K562 (cell line): ENCODE data around the gene PSORS1C1. TPM values are rescaled to one million over a fixed set of nuclear protein-coding genes. Genes with fewer than 3 reads are reported as not detected.
A peak's percentile ranks its signal among the peaks of the same experiment; 100 is the strongest.

ENCODE experiments used
- ATAC-seq: fragments of 200-7000 bp; cut with Tn5 transposase; 3 replicates; pipeline ENCODE4 v1.9.1; 2020; ENCODE audit warnings: moderate library complexity
- BruUV-seq: library from RNA; stranded (reverse); fragments of 400-500 nt; replicated peaks from 2 replicates; lab custom pipeline; 2021; lab: Mats Ljungman, UMichigan
- CTCF ChIA-PET: fragments of 300-600 bp; formaldehyde crosslinking; extraction: SDS; loops from one replicate; lab custom pipeline; 2021; ENCODE audit warnings: low intra/inter-chr PET ratio; lab: Yijun Ruan, JAX
- POLR2A ChIA-PET: fragments of 300-600, 350-650 bp; sonication (Branson Sonifier 250); formaldehyde crosslinking; extraction: SDS; loops from one replicate; lab custom pipeline; 2021; ENCODE audit warnings: antibody characterized with exemption, inconsistent platforms; lab: Yijun Ruan, JAX
- DNase-seq, 4 experiments: peaks; one replicate each; pipeline versions ENCODE4 v3.0.0 to v3.0.0-alpha.2; 2011 to 2018; ENCODE audit warnings: low spot score in 3 of 4, mixed read lengths in 3 of 4; ENCODE audit errors: extremely low read depth in 1 of 4
- FAIRE-seq: peaks from 2 replicates; lab custom pipeline; 2011; peaks lifted over from hg19 to GRCh38; lab: Jason Lieb, UNC
- H2AFZ ChIP-seq: 2 replicates; pipeline ENCODE4 v1.6.0; 2011; ENCODE audit warnings: low read depth, low read length, control low read depth, inconsistent platforms
- H3K27ac ChIP-seq: fragments of 200-600 bp; 3 replicates; pipeline ENCODE4 v1.8.0; 2011; ENCODE audit warnings: low read depth, mild to moderate bottlenecking, control low read depth, inconsistent platforms, low read length, moderate library complexity, mixed read lengths; ENCODE audit errors: extremely low read depth
- H3K27me3 ChIP-seq, 2 experiments: fragments of 300-600 bp in 1 of 2; 2 replicates in 1 of 2; 3 replicates in 1 of 2; pipeline versions ENCODE4 v1.6.0 to v1.8.0; 2011; ENCODE audit warnings: inconsistent platforms in 2 of 2, low read length in 2 of 2, mild to moderate bottlenecking in 1 of 2, mixed read lengths in 1 of 2, moderate library complexity in 1 of 2; ENCODE audit not compliant: control insufficient read depth in 2 of 2, insufficient read depth in 2 of 2
- H3K36me3 ChIP-seq: fragments of 300-600 bp; 3 replicates; pipeline ENCODE4 v1.8.0; 2011; ENCODE audit warnings: mild to moderate bottlenecking, low read length, inconsistent platforms; ENCODE audit not compliant: control insufficient read depth, insufficient read depth
- H3K4me1 ChIP-seq, 2 experiments: fragments of 200-600 bp in 1 of 2; replicated peaks in 1 of 2; 2 replicates in 1 of 2; 3 replicates in 1 of 2; pipeline versions ENCODE4 v1.5.1 to v1.8.0; 2011; ENCODE audit warnings: inconsistent platforms in 2 of 2, low read length in 2 of 2, mild to moderate bottlenecking in 1 of 2, mixed read lengths in 1 of 2, moderate library complexity in 1 of 2; ENCODE audit not compliant: control insufficient read depth in 2 of 2, insufficient read depth in 2 of 2
- H3K4me2 ChIP-seq: 2 replicates; pipeline ENCODE4 v1.6.1; 2011; ENCODE audit warnings: low read length, control low read depth, inconsistent platforms, mixed read lengths; ENCODE audit not compliant: insufficient read depth
- H3K4me3 ChIP-seq: fragments of 200-600 bp; sonication (generic), shearing (Covaris generic); 2 replicates; pipeline ENCODE4 v1.5.1; 2016; ENCODE audit warnings: control low read depth, inconsistent platforms
- H3K79me2 ChIP-seq: fragments of 200-600 bp; 3 replicates; pipeline ENCODE4 v1.8.0; 2011; ENCODE audit warnings: low read length, inconsistent platforms; ENCODE audit not compliant: control insufficient read depth, insufficient read depth
- H3K9ac ChIP-seq, 2 experiments: 2 replicates each; pipeline versions ENCODE4 v1.6.0 to v1.6.1; 2011; ENCODE audit warnings: low read depth in 2 of 2, low read length in 2 of 2, control low read depth in 1 of 2, inconsistent platforms in 1 of 2, mild to moderate bottlenecking in 1 of 2, mixed read lengths in 1 of 2; ENCODE audit not compliant: insufficient read depth in 1 of 2
- H3K9me1 ChIP-seq: one replicate; pipeline ENCODE4 v1.6.0; 2011; ENCODE audit warnings: inconsistent platforms, mild to moderate bottlenecking, low read length, moderate library complexity; ENCODE audit not compliant: control insufficient read depth, insufficient read depth
- H3K9me3 ChIP-seq: replicated peaks from 2 replicates; pipeline ENCODE4 v1.5.1; 2011; ENCODE audit warnings: low read depth, low read length, inconsistent platforms; ENCODE audit not compliant: control insufficient read depth, insufficient read depth
- H4K20me1 ChIP-seq: replicated peaks from 2 replicates; pipeline ENCODE4 v1.6.1; 2011; ENCODE audit warnings: low read length, inconsistent platforms, mixed read lengths; ENCODE audit not compliant: control insufficient read depth, insufficient read depth
- ELF4 ChIP-seq: fragments of 450-650 bp; formaldehyde crosslinking; IDR thresholded peaks from 2 replicates; pipeline ENCODE4 v1.4.0; 2022; ENCODE audit warnings: missing genetic modification characterization
- ETV5 ChIP-seq: sonication (generic); formaldehyde crosslinking; IDR thresholded peaks from 2 replicates; pipeline ENCODE4 v1.4.0; 2020; ENCODE audit warnings: low read depth, mild to moderate bottlenecking, missing genetic modification reagents
- HDAC3 ChIP-seq: fragments of 450-650 bp; IDR thresholded peaks from 2 replicates; pipeline ENCODE4 v1.6.1; 2018; ENCODE audit warnings: borderline replicate concordance, mild to moderate bottlenecking, moderate library complexity; ENCODE audit not compliant: partially characterized antibody
- HMG20A ChIP-seq: fragments of 450-650 bp; formaldehyde crosslinking; conservative IDR thresholded peaks from 2 replicates; pipeline ENCODE4 v1.4.0; 2020; ENCODE audit warnings: mild to moderate bottlenecking, mixed read lengths
- HNRNPLL ChIP-seq: fragments of 200-400 bp; formaldehyde crosslinking; IDR thresholded peaks from 2 replicates; pipeline ENCODE4 v1.6.1; 2017; ENCODE audit warnings: low read length, low read depth, mild to moderate bottlenecking; ENCODE audit not compliant: poor library complexity, severe bottlenecking
- MNT ChIP-seq, 2 experiments: fragments of 450-650 bp; conservative IDR thresholded peaks; 2 replicates each; pipeline ENCODE4 v1.6.1; 2017; ENCODE audit warnings: mild to moderate bottlenecking in 2 of 2, moderate library complexity in 2 of 2
- NFXL1 ChIP-seq: fragments of 450-650 bp; formaldehyde crosslinking; IDR thresholded peaks from 2 replicates; pipeline ENCODE4 v1.4.0; 2021; ENCODE audit warnings: mild to moderate bottlenecking
- POLR2A ChIP-seq: fragments of 450-650 bp; conservative IDR thresholded peaks from 2 replicates; pipeline ENCODE4 v1.6.1; 2016
- POLR2B ChIP-seq: fragments of 450-650 bp; IDR thresholded peaks from 2 replicates; pipeline ENCODE4 v1.6.1; 2018; ENCODE audit warnings: low read depth; ENCODE audit not compliant: partially characterized antibody
- POLR2G ChIP-seq: fragments of 200-400 bp; formaldehyde crosslinking; IDR thresholded peaks from 2 replicates; pipeline ENCODE4 v1.6.1; 2017; ENCODE audit warnings: low read depth, mild to moderate bottlenecking, antibody characterized with exemption, low read length, moderate library complexity
- POLR3G ChIP-seq: IDR thresholded peaks from 2 replicates; pipeline ENCODE4 v1.6.1; 2011; ENCODE audit not compliant: insufficient read length, insufficient replicate concordance; ENCODE audit errors: extremely low read depth
- SOX6 ChIP-seq: fragments of 450-650 bp; IDR thresholded peaks from 2 replicates; pipeline ENCODE4 v1.6.1; 2014; ENCODE audit warnings: mild to moderate bottlenecking
- SRSF7 ChIP-seq: fragments of 200-400 bp; formaldehyde crosslinking; optimal IDR thresholded peaks from 2 replicates; pipeline ENCODE3; 2017; ENCODE audit warnings: mild to moderate bottlenecking, low read depth, low read length
- TCF3 ChIP-seq: sonication (generic); formaldehyde crosslinking; IDR thresholded peaks from 2 replicates; pipeline ENCODE4 v1.4.0; 2020; ENCODE audit warnings: mild to moderate bottlenecking, missing genetic modification reagents
- THRAP3 ChIP-seq: fragments of 450-650 bp; IDR thresholded peaks from 2 replicates; pipeline ENCODE4 v1.6.1; 2016; ENCODE audit warnings: mild to moderate bottlenecking, inconsistent platforms, borderline replicate concordance
- YY1 ChIP-seq, 3 experiments: IDR thresholded peaks; 2 replicates each; pipeline ENCODE4 v1.6.1; 2011; ENCODE audit warnings: low read length in 2 of 3, mild to moderate bottlenecking in 2 of 3, moderate library complexity in 2 of 3, borderline replicate concordance in 1 of 3, control low read depth in 1 of 3, low read depth in 1 of 3; ENCODE audit not compliant: insufficient read depth in 3 of 3, insufficient replicate concordance in 2 of 3, control insufficient read depth in 1 of 3, insufficient read length in 1 of 3; ENCODE audit errors: extremely low read depth in 1 of 3
- ZBED1 ChIP-seq: IDR thresholded peaks from 2 replicates; pipeline ENCODE4 v1.6.1; 2014
- ZC3H11A ChIP-seq: IDR thresholded peaks from 2 replicates; pipeline ENCODE4 v1.6.1; 2012; ENCODE audit warnings: low read depth, low read length, improper control_type of control experiment
- ZHX1 ChIP-seq: fragments of 150-350 bp; conservative IDR thresholded peaks from 2 replicates; pipeline ENCODE4 v1.6.1; 2014; ENCODE audit warnings: low read length
- ZNF184 ChIP-seq: sonication (generic); formaldehyde crosslinking; IDR thresholded peaks from 2 replicates; pipeline ENCODE4 v1.5.0; 2020; ENCODE audit warnings: missing genetic modification reagents
- WGBS: fragments of 100-300 bp; shearing (Covaris generic); methylation state at CpG from one replicate; pipeline ENCODE4 v1.1.6; 2016; ENCODE audit warnings: low coverage, mixed read lengths; ENCODE audit not compliant: insufficient coverage; ENCODE audit errors: missing lambda C conversion rate; 5-methylcytosine and 5-hydroxymethylcytosine counted together
- in situ Hi-C: fragments of 300-500 bp; cut with MboI; formaldehyde crosslinking; loops from 4 replicates; pipeline ENCODE4 v1.15.0; 2018; ENCODE audit warnings: inconsistent platforms, mixed read lengths
- intact Hi-C: fragments of 100-400 bp; cut with micrococcal nuclease; formaldehyde crosslinking; loops from 2 replicates; pipeline ENCODE4 v1.14.2; 2022
- polyA plus RNA-seq, 8 experiments: library from polyadenylated mRNA; depleted of rRNA in 4 of 8; stranded (reverse) in 5 of 8; unstranded in 3 of 8; fragments of >200 nt; fragmentation: Nextera tagmentation in 2 of 8; fragmentation: Illumina TruSeq in 1 of 8; extraction: Ambion mirVana in 2 of 8; extraction: Trizol in 1 of 8; gene quantifications; 2 replicates each; pipeline versions ENCODE4 v1.2.1 to v1.2.3, GENCODE V29; 2011 to 2014; ENCODE audit warnings: inconsistent platforms in 1 of 8, missing spikeins in 1 of 8
- total RNA-seq, 7 experiments: library from RNA; depleted of rRNA in 6 of 7; stranded (reverse); fragments of >200 nt in 6 of 7; fragmentation: Illumina TruSeq in 2 of 7; extraction: Trizol in 2 of 7; gene quantifications; 2 replicates each; pipeline versions ENCODE4 v1.2.1 to v1.2.3, GENCODE V29; 2011 to 2021; ENCODE audit warnings: low replicate concordance in 1 of 7

PSORS1C1 gene
- total and polyA plus RNA-seq, 9 of the 15 experiments (the other 6 are each of a cell fraction or from before 2014, with no cell fraction given): 0.11 TPM; not detected in 8

- H3K9me3 ChIP-seq: no peaks in the 10 kb centered on the region
- peaks cover 20 to 27% of the 10 kb centered on the region in 2 experiments for H3K4me1 ChIP-seq
- FAIRE-seq (peak; percentile 81), ATAC-seq (peak; percentile 75), DNase-seq (peak in 3 of 4 experiments; percentile 43 to 58 (median 45))
- H2AFZ ChIP-seq: peak overlapping the region; percentile 78
- peak overlapping the region in 1 of 2 experiments; percentile 21; a peak in 1 of 4 replicates for H3K9ac ChIP-seq
- H3K4me2 ChIP-seq: peak overlapping the region; percentile 25; the same call in 1 of the 2 replicates
- H3K27ac ChIP-seq: no peak overlapping the region
- BruUV-seq: no TSS peak
- H3K36me3 ChIP-seq: no peaks in the 10 kb centered on the region
- intact Hi-C loops: no loop called here
- CTCF ChIA-PET: no interaction called here
- H3K9me1 ChIP-seq: no peaks in the 10 kb centered on the region
- H3K4me3 ChIP-seq: no peak overlapping the region
- POLR2A ChIA-PET: interaction anchor here (0.5 kb wide), 1 partner anchor 24 kb away, joined by 3 read pairs; no protein-coding TSS in a partner anchor
- H3K27me3 ChIP-seq: no peaks in the 10 kb centered on the region
- in situ Hi-C loops: no loop called here
- 19% methylated on average over 3 of the region's 3 CpGs for WGBS
- no peaks in the 10 kb centered on the region for H4K20me1 ChIP-seq
- H3K79me2 ChIP-seq: no peaks in the 10 kb centered on the region
- TF ChIP-seq MNT (conservative IDR thresholded peaks at IDR 0.05): 0 out of 4 replicates have a peak, but pooled peaks of 1 of the 2 experiments have one; percentile 12
- TF ChIP-seq YY1 (IDR thresholded peaks at IDR 0.05; ENCODE audit: borderline replicate concordance in 1 of 3, control insufficient read depth in 1 of 3, extremely low read depth in 1 of 3, insufficient read depth in 3 of 3, insufficient read length in 1 of 3, insufficient replicate concordance in 2 of 3, low read depth in 1 of 3, low read length in 2 of 3): no peak
- TF ChIP-seq SOX6: no peak
- TF ChIP-seq POLR2A: no peak
- TF ChIP-seq ZNF184: no peak
- no peak for TF ChIP-seq SRSF7
- TF ChIP-seq POLR3G: no peak
- no peak for TF ChIP-seq ZBED1
- TF ChIP-seq HDAC3: no peak
- no peak for TF ChIP-seq POLR2G
- TF ChIP-seq ETV5 (CRISPR knock-in tag): no peak
- 0 out of 2 replicates have a peak, but pooled peaks have one; percentile 23 for TF ChIP-seq ELF4
- TF ChIP-seq NFXL1: no peak
- TF ChIP-seq ZC3H11A: no peak
- no peak for TF ChIP-seq THRAP3
- no peak for TF ChIP-seq TCF3
- TF ChIP-seq HMG20A: no peak
- no peak for TF ChIP-seq HNRNPLL
- TF ChIP-seq ZHX1: no peak
- TF ChIP-seq POLR2B: no peak
Observed at GRCh38 chr6:31175971-31176370, 61.4 kb downstream of the PSORS1C1 start.
